ENCODE measurements around the gene TNFRSF13B.

The TNFRSF13B gene

GRCh38 chr17:16988749-16989229 is 16.9 kb upstream of the TNFRSF13B start:
- Histone ChIP-seq H3K9me3 (ENCODE audit: insufficient read depth, low read length) (no peaks in the 10 kb centered on the region), H2AFZ (ENCODE audit: low read depth, low read length) (no peak overlapping the region), H3K9ac (ENCODE audit: low read length) (peak overlapping the region; percentile 97), H3K36me3 (replicated peaks; ENCODE audit: low read depth, low read length) (no peaks in the 10 kb centered on the region), H3K4me1 (ENCODE audit: low read length) (peaks cover 71% of the 10 kb centered on the region), H3K27me3 (ENCODE audit: low read depth, low read length) (no peaks in the 10 kb centered on the region), H4K20me1 (ENCODE audit: insufficient read depth, low read length) (no peaks in the 10 kb centered on the region), H3K79me2 (ENCODE audit: low read length) (no peaks in the 10 kb centered on the region; the same call in 1 of the 2 replicates), H3K27ac (ENCODE audit: low read length) (peak overlapping the region; percentile 98), H3K4me3 (ENCODE audit: low read length) (peak overlapping the region; percentile 78), H3K4me2 (ENCODE audit: low read length) (peak overlapping the region; percentile 99)
- TF ChIP-seq EZH2phosphoT487 (IDR thresholded peaks at IDR 0.05; ENCODE audit: low read depth), result no peak
- TF ChIP-seq, protein P1, sequence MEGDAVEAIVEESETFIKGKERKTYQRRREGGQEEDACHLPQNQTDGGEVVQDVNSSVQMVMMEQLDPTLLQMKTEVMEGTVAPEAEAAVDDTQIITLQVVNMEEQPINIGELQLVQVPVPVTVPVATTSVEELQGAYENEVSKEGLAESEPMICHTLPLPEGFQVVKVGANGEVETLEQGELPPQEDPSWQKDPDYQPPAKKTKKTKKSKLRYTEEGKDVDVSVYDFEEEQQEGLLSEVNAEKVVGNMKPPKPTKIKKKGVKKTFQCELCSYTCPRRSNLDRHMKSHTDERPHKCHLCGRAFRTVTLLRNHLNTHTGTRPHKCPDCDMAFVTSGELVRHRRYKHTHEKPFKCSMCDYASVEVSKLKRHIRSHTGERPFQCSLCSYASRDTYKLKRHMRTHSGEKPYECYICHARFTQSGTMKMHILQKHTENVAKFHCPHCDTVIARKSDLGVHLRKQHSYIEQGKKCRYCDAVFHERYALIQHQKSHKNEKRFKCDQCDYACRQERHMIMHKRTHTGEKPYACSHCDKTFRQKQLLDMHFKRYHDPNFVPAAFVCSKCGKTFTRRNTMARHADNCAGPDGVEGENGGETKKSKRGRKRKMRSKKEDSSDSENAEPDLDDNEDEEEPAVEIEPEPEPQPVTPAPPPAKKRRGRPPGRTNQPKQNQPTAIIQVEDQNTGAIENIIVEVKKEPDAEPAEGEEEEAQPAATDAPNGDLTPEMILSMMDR (IDR thresholded peaks at IDR 0.05; ENCODE audit: low read depth, low read length), result no peak

- peak overlapping the region; percentile 78 for H3K4me3 ChIP-seq (ENCODE audit: low read length)
- peak overlapping the region; percentile 99 for H3K4me2 ChIP-seq (ENCODE audit: low read length)
Measured at GRCh38 chr17:16987830-16988601, 16.1 kb upstream of the TNFRSF13B start.

DNA sequence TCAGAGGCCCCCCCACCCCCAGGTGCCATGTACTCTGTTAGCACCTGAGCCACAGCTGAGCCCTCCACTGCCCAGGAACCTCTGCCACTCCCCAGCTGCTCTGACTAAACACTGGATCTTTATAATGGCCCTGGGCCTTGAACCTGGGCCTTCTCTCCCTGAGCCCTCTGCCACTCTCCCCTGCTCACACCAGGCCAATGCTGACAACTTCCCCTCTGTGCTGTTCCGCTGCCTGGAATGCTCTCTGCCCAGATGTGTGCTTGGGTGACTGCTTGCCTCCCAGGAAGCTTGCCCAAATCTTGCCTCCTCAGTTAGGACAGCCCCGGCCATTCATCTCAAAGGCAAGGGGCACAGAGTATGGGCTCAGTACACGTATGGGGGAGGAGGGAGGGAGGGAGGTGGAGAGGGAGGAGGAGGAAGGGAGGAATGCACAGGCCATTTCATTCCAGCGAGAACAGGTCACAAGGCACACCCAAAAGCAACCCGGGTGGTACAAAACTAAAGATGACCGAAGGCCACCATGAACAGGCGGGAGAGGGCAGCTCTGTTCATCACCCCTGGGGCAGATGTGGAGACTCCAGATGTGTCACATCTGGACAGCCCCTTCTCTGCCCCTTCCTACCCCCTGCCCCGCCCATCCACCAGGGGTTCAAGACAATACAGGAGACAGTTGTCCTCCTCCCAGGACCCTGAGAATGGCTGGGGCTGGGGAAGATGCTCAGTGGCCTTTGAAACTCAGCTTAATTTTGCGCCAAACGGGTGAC is 15.3 kb upstream of the TNFRSF13B start:
- no peaks in the 10 kb centered on the region for H3K27me3 ChIP-seq (ENCODE audit: low read depth, low read length)
- H3K4me2 ChIP-seq (ENCODE audit: low read length), result peak overlapping the region; percentile 96
- H3K9ac ChIP-seq (ENCODE audit: low read length), result peak overlapping the region; percentile 89
- H4K20me1 ChIP-seq (ENCODE audit: insufficient read depth, low read length), result no peaks in the 10 kb centered on the region
- TF ChIP-seq, protein P1 (IDR thresholded peaks at IDR 0.05; ENCODE audit: low read depth, low read length), result no peak
- no peak for TF ChIP-seq EZH2phosphoT487 (IDR thresholded peaks at IDR 0.05; ENCODE audit: low read depth)
- H3K36me3 ChIP-seq (replicated peaks; ENCODE audit: low read depth, low read length), result no peaks in the 10 kb centered on the region
- no peak overlapping the region for H2AFZ ChIP-seq (ENCODE audit: low read depth, low read length)
- peak overlapping the region; percentile 68 for H3K4me3 ChIP-seq (ENCODE audit: low read length)
- H3K79me2 ChIP-seq (ENCODE audit: low read length), result no peaks in the 10 kb centered on the region; the same call in 1 of the 2 replicates
- H3K4me1 ChIP-seq (ENCODE audit: low read length), result peaks cover 86% of the 10 kb centered on the region
- H3K27ac ChIP-seq (ENCODE audit: low read length), result peak overlapping the region; percentile 98
- H3K9me3 ChIP-seq (ENCODE audit: insufficient read depth, low read length), result no peaks in the 10 kb centered on the region

More at GRCh38 chr17:16987830-16988601, 16.1 kb upstream of the TNFRSF13B start:
- Histone ChIP-seq H3K36me3 (replicated peaks; ENCODE audit: low read depth, low read length) (no peaks in the 10 kb centered on the region), H3K27me3 (ENCODE audit: low read depth, low read length) (no peaks in the 10 kb centered on the region), H3K4me1 (ENCODE audit: low read length) (peaks cover 79% of the 10 kb centered on the region), H4K20me1 (ENCODE audit: insufficient read depth, low read length) (no peaks in the 10 kb centered on the region), H3K9me3 (ENCODE audit: insufficient read depth, low read length) (no peaks in the 10 kb centered on the region), H3K9ac (ENCODE audit: low read length) (peak overlapping the region; percentile 97), H3K79me2 (ENCODE audit: low read length) (no peaks in the 10 kb centered on the region; the same call in 1 of the 2 replicates), H2AFZ (ENCODE audit: low read depth, low read length) (no peak overlapping the region), H3K27ac (ENCODE audit: low read length) (peak overlapping the region; percentile 98)
- no peak for TF ChIP-seq EZH2phosphoT487 (IDR thresholded peaks at IDR 0.05; ENCODE audit: low read depth)
- TF ChIP-seq, protein P1 (IDR thresholded peaks at IDR 0.05; ENCODE audit: low read depth, low read length), result no peak

DNA sequence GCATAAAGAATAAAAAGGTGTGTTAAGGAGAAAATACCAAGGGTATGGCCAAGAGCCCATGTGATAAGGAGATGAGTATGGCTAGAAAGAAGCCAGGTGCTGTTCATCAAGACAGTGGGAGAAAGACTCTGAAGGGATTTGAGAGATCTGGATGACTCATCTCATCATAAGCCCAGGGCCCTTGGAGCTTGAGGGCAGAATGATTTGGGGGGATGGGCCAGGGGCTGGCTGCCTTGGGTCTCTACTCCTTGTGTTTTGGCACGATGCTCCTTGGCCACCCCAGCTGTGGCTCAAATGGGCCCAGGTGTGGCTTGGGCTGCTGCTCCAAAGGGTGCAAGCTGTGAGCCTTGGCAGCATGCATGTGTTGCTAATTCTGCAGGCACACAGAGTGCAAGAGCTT is 14.5 kb upstream of the TNFRSF13B start:
- peak overlapping the region; percentile 89; the same call in 1 of the 2 replicates for H3K9ac ChIP-seq (ENCODE audit: low read length)
- no peak overlapping the region for H2AFZ ChIP-seq (ENCODE audit: low read depth, low read length)
- H3K4me1 ChIP-seq (ENCODE audit: low read length), result peaks cover 90% of the 10 kb centered on the region
- no peak overlapping the region for H3K4me3 ChIP-seq (ENCODE audit: low read length)
- no peaks in the 10 kb centered on the region for H4K20me1 ChIP-seq (ENCODE audit: insufficient read depth, low read length)
- TF ChIP-seq EZH2phosphoT487 (IDR thresholded peaks at IDR 0.05; ENCODE audit: low read depth), result no peak
- TF ChIP-seq, protein P1 (IDR thresholded peaks at IDR 0.05; ENCODE audit: low read depth, low read length), result no peak
- H3K36me3 ChIP-seq (replicated peaks; ENCODE audit: low read depth, low read length), result no peaks in the 10 kb centered on the region
- H3K27ac ChIP-seq (ENCODE audit: low read length), result peak overlapping the region; percentile 98
- peak overlapping the region; percentile 96 for H3K4me2 ChIP-seq (ENCODE audit: low read length)
- no peaks in the 10 kb centered on the region for H3K27me3 ChIP-seq (ENCODE audit: low read depth, low read length)
- H3K9me3 ChIP-seq (ENCODE audit: insufficient read depth, low read length), result no peaks in the 10 kb centered on the region
- no peaks in the 10 kb centered on the region; the same call in 1 of the 2 replicates for H3K79me2 ChIP-seq (ENCODE audit: low read length)

All from OCI-LY3 (cell line).